ENCODE data around the gene MFF. TPM values are rescaled to one million over a fixed set of nuclear protein-coding genes. Genes with fewer than 3 reads are reported as not detected.

MFF gene
- total RNA-seq, 1 donor from 2014 or later: 77.3 TPM

- Mint-ChIP-seq H3K27me3 (ENCODE audit: low read depth) (no peaks in the 10 kb centered on the region), H3K9me3 (no peaks in the 10 kb centered on the region), H3K4me3 (ENCODE audit: low read depth) (no peak overlapping the region), H3K36me3 (ENCODE audit: low read depth) (no peaks in the 10 kb centered on the region), H3K4me1 (ENCODE audit: low read depth) (peaks cover 34% of the 10 kb centered on the region), H3K27ac (no peak overlapping the region)
- intact Hi-C loops (cut with micrococcal nuclease): loop anchor here (5.0 kb wide), 1 partner anchor 361 kb away; no protein-coding TSS in a partner anchor
- no peak for DNase-seq (ENCODE audit: low spot score)
Observed at GRCh38 chr2:227406177-227407031, 81.4 kb downstream of the MFF start.

Other genes starting within 250 kb of the MFF start
- not detected in 2 replicates for gene COL4A4, start 161.0 kb upstream of the MFF start, total RNA-seq
- not detected in 2 replicates for gene COL4A3, start 160.6 kb upstream of the MFF start, total RNA-seq
- gene TM4SF20, start 54.1 kb downstream of the MFF start, total RNA-seq: not detected in 2 replicates
- gene SCYGR1, start 62.7 kb downstream of the MFF start, total RNA-seq: not detected in 2 replicates
- gene AGFG1, start 146.9 kb downstream of the MFF start, total RNA-seq: 137 and 139 TPM in 2 replicates